Liver (tissue), 9 donors: ENCODE results near the gene APP. TPM values are rescaled to one million over a fixed set of nuclear protein-coding genes. Genes with fewer than 3 reads are reported as not detected.

ENCODE experiments used
- DNase-seq: peaks from one replicate; pipeline ENCODE4 v3.0.0-alpha.2; 2017; ENCODE audit warnings: low spot score
- H3K27ac ChIP-seq, 2 donors: one replicate each; pipeline ENCODE4 v1.7.0; 2013; ENCODE audit warnings: inconsistent platforms in 2 of 2, low read length in 2 of 2, control low read depth in 1 of 2, low read depth in 1 of 2, mild to moderate bottlenecking in 1 of 2
- H3K27me3 ChIP-seq, 4 donors: one replicate each; pipeline versions ENCODE4 v1.6.1 to v1.7.0; 2013; ENCODE audit warnings: low read length in 3 of 4, inconsistent platforms in 1 of 4, mild to moderate bottlenecking in 1 of 4, moderate library complexity in 1 of 4; ENCODE audit not compliant: control insufficient read depth in 4 of 4, insufficient read depth in 4 of 4
- H3K36me3 ChIP-seq, 4 donors: one replicate each; pipeline versions ENCODE4 v1.6.1 to v1.7.0; 2013; ENCODE audit warnings: low read length in 3 of 4, mild to moderate bottlenecking in 3 of 4, low read depth in 1 of 4, moderate library complexity in 1 of 4; ENCODE audit not compliant: control insufficient read depth in 4 of 4, insufficient read depth in 3 of 4
- H3K4me1 ChIP-seq, 4 donors: one replicate each; pipeline versions ENCODE4 v1.6.1 to v1.7.0; 2013; ENCODE audit warnings: low read length in 3 of 4, mild to moderate bottlenecking in 3 of 4, moderate library complexity in 1 of 4; ENCODE audit not compliant: control insufficient read depth in 4 of 4, insufficient read depth in 4 of 4
- H3K4me3 ChIP-seq, 3 donors: one replicate each; pipeline versions ENCODE4 v1.6.1 to v1.7.0; 2013; ENCODE audit warnings: low read length in 3 of 3, control low read depth in 1 of 3, low read depth in 1 of 3, mild to moderate bottlenecking in 1 of 3
- H3K9ac ChIP-seq, 2 donors: one replicate each; pipeline ENCODE4 v1.7.0; 2013; ENCODE audit warnings: low read length in 2 of 2, mild to moderate bottlenecking in 2 of 2, moderate library complexity in 2 of 2, control low read depth in 1 of 2, low read depth in 1 of 2
- H3K9me3 ChIP-seq, 4 donors: one replicate each; pipeline versions ENCODE4 v1.6.1 to v1.7.0; 2013; ENCODE audit warnings: low read length in 3 of 4; ENCODE audit not compliant: control insufficient read depth in 4 of 4
- ATF3 ChIP-seq: IDR thresholded peaks from 2 replicates; pipeline ENCODE4 v1.6.1; 2016; ENCODE audit warnings: antibody characterized with exemption
- EGR1 ChIP-seq, 2 donors: IDR thresholded peaks; 2 replicates each; pipeline ENCODE4 v1.6.1; 2016 to 2018; ENCODE audit warnings: antibody characterized with exemption in 2 of 2, low read depth in 2 of 2
- FOXA2 ChIP-seq: IDR thresholded peaks from 2 replicates; pipeline ENCODE4 v1.6.1; 2016; ENCODE audit warnings: antibody characterized with exemption
- GABPA ChIP-seq, 2 donors: IDR thresholded peaks in 1 of 2; conservative IDR thresholded peaks in 1 of 2; 2 replicates each; pipeline ENCODE4 v1.6.1; 2016; ENCODE audit warnings: antibody characterized with exemption in 2 of 2, mild to moderate bottlenecking in 1 of 2, moderate library complexity in 1 of 2
- HNF4A ChIP-seq, 2 donors: conservative IDR thresholded peaks; 2 replicates each; pipeline ENCODE4 v1.6.1; 2016; ENCODE audit warnings: antibody characterized with exemption in 2 of 2, mild to moderate bottlenecking in 2 of 2
- HNF4G ChIP-seq: IDR thresholded peaks from 2 replicates; pipeline ENCODE4 v1.6.1; 2016; ENCODE audit warnings: antibody characterized with exemption
- JUND ChIP-seq, 2 donors: IDR thresholded peaks; 2 replicates each; pipeline ENCODE4 v1.6.1; 2016; ENCODE audit warnings: antibody characterized with exemption in 2 of 2
- MAX ChIP-seq: IDR thresholded peaks from 2 replicates; pipeline ENCODE4 v1.6.1; 2016; ENCODE audit warnings: antibody characterized with exemption
- NR2F2 ChIP-seq: IDR thresholded peaks from 2 replicates; pipeline ENCODE4 v1.6.1; 2016; ENCODE audit warnings: antibody characterized with exemption
- RAD21 ChIP-seq, 2 donors: IDR thresholded peaks; 2 replicates each; pipeline ENCODE4 v1.6.1; 2016; ENCODE audit warnings: antibody characterized with exemption in 2 of 2, mild to moderate bottlenecking in 2 of 2
- REST ChIP-seq: IDR thresholded peaks from 2 replicates; pipeline ENCODE4 v1.6.1; 2016; ENCODE audit warnings: antibody characterized with exemption, mild to moderate bottlenecking
- RXRA ChIP-seq, 2 donors: IDR thresholded peaks; 2 replicates each; pipeline ENCODE4 v1.6.1; 2017 to 2018; ENCODE audit warnings: antibody characterized with exemption in 2 of 2, mild to moderate bottlenecking in 1 of 2
- SP1 ChIP-seq: IDR thresholded peaks from 2 replicates; pipeline ENCODE4 v1.6.1; 2018; ENCODE audit warnings: antibody characterized with exemption, mild to moderate bottlenecking
- TAF1 ChIP-seq: conservative IDR thresholded peaks from 2 replicates; pipeline ENCODE4 v1.6.1; 2016; ENCODE audit warnings: antibody characterized with exemption, mild to moderate bottlenecking
- YY1 ChIP-seq: IDR thresholded peaks from 2 replicates; pipeline ENCODE4 v1.6.1; 2016; ENCODE audit warnings: antibody characterized with exemption, mild to moderate bottlenecking
- ZBTB33 ChIP-seq: IDR thresholded peaks from 2 replicates; pipeline ENCODE4 v1.6.1; 2016; ENCODE audit warnings: antibody characterized with exemption
- WGBS: extraction: QIAGEN DNeasy Blood & Tissue Kit; methylation state at CpG from one replicate; pipeline ENCODE4 v1.1.7; 2013; 5-methylcytosine and 5-hydroxymethylcytosine counted together
- polyA plus RNA-seq, 2 donors: library from polyadenylated mRNA; stranded (reverse) in 1 of 2; unstranded in 1 of 2; fragments of 200-250 nt in 1 of 2; fragments of >200 nt in 1 of 2; fragmentation: Nextera tagmentation in 1 of 2; extraction: Ambion mirVana in 1 of 2; gene quantifications; one replicate each; pipeline versions ENCODE4 v1.2.1 to v1.2.3, GENCODE V29; 2013 to 2015
- total RNA-seq, 2 donors: library from RNA; depleted of rRNA; stranded (reverse); fragments of >200 nt; gene quantifications; one replicate each; pipeline ENCODE4 v1.2.3, GENCODE V29; 2014
- donor health status: healthy.
- donor health status: healthy.
- donor health status: healthy.
- donor health status: healthy.
- donor health status: healthy.

APP gene
- total and polyA plus RNA-seq, 4 donors: 24.9 to 201 (median 111) TPM

- no peaks in the 10 kb centered on the region for H3K4me1 ChIP-seq
- 82% methylated on average over 9 of the region's 9 CpGs for WGBS
- H3K9me3 ChIP-seq: no peaks in the 10 kb centered on the region
- no peak for DNase-seq
- TF ChIP-seq ZBTB33: no peak
- TF ChIP-seq ATF3: no peak
- no peak for TF ChIP-seq HNF4A (conservative IDR thresholded peaks at IDR 0.05)
- no peak for TF ChIP-seq FOXA2
- TF ChIP-seq JUND (IDR thresholded peaks at IDR 0.05): no peak
- no peak for TF ChIP-seq MAX
- no peak for TF ChIP-seq RAD21 (IDR thresholded peaks at IDR 0.05)
- no peak for TF ChIP-seq SP1
- no peak for TF ChIP-seq TAF1
- TF ChIP-seq RXRA (IDR thresholded peaks at IDR 0.05): no peak
- TF ChIP-seq REST: no peak
- TF ChIP-seq NR2F2: no peak
- TF ChIP-seq EGR1 (IDR thresholded peaks at IDR 0.05; ENCODE audit: low read depth in 2 of 2): no peak
- no peak for TF ChIP-seq GABPA (IDR thresholded peaks at IDR 0.05 in 1 of 2, conservative IDR thresholded peaks at IDR 0.05 in 1 of 2)
- no peaks in the 10 kb centered on the region for H3K27me3 ChIP-seq
- H3K4me3 ChIP-seq: no peak overlapping the region
- no peak overlapping the region for H3K9ac ChIP-seq
- no peak overlapping the region for H3K27ac ChIP-seq
- H3K36me3 ChIP-seq: peaks cover 3 to 31% (median 14%) of the 10 kb centered on the region in 4 donors
These were observed 190.5 kb downstream of the APP start for GRCh38 chr21:25979845-25980616.

GRCh38 chr21:25977068-25977611 is 193.4 kb downstream of the APP start:
- H3K36me3 ChIP-seq: peaks cover 2 to 45% (median 27%) of the 10 kb centered on the region in 4 donors
- TF ChIP-seq GABPA (IDR thresholded peaks at IDR 0.05 in 1 of 2, conservative IDR thresholded peaks at IDR 0.05 in 1 of 2) (no peak), REST (no peak), MAX (no peak), FOXA2 (no peak), RAD21 (IDR thresholded peaks at IDR 0.05) (no peak), HNF4G (no peak), HNF4A (conservative IDR thresholded peaks at IDR 0.05) (no peak), RXRA (IDR thresholded peaks at IDR 0.05) (no peak), ATF3 (no peak), ZBTB33 (no peak), EGR1 (IDR thresholded peaks at IDR 0.05; ENCODE audit: low read depth in 2 of 2) (no peak), YY1 (no peak)

More at GRCh38 chr21:25977068-25977611, 193.4 kb downstream of the APP start:
- H3K27me3 ChIP-seq: no peaks in the 10 kb centered on the region
- no peak for DNase-seq
- H3K9me3 ChIP-seq: no peaks in the 10 kb centered on the region
- no peak overlapping the region for H3K9ac ChIP-seq
- H3K4me1 ChIP-seq: no peaks in the 10 kb centered on the region
- no peak overlapping the region for H3K27ac ChIP-seq
- no peak overlapping the region for H3K4me3 ChIP-seq
